HepG2 (cell line): Measurements from ENCODE around the gene STK32B.

Source experiments
- ATRX ChIP-seq: sonication (generic); formaldehyde crosslinking; IDR thresholded peaks from 2 replicates; pipeline ENCODE4 v1.4.0; 2020; ENCODE audit warnings: missing genetic modification reagents, borderline replicate concordance
- BRCA1 ChIP-seq: sonication (generic); formaldehyde crosslinking; IDR thresholded peaks from 2 replicates; pipeline ENCODE4 v1.4.0; 2020; ENCODE audit warnings: missing genetic modification reagents
- DNMT1 ChIP-seq: sonication (generic); formaldehyde crosslinking; IDR thresholded peaks from 2 replicates; pipeline ENCODE4 v1.5.1; 2020; ENCODE audit warnings: mild to moderate bottlenecking, missing genetic modification reagents
- HMGXB3 ChIP-seq: sonication (generic); formaldehyde crosslinking; IDR thresholded peaks from 2 replicates; pipeline ENCODE4 v1.4.0; 2020; ENCODE audit warnings: missing genetic modification reagents, borderline replicate concordance
- IRF2 ChIP-seq: IDR thresholded peaks from 2 replicates; pipeline ENCODE4 v1.6.1; 2018; ENCODE audit warnings: missing genetic modification reagents, missing compliant biosample characterization
- RFX5 ChIP-seq: IDR thresholded peaks from 2 replicates; pipeline ENCODE4 v1.6.1; 2011; ENCODE audit warnings: low read depth, low read length, improper control_type of control experiment
- RORA ChIP-seq: sonication (generic); formaldehyde crosslinking; IDR thresholded peaks from 2 replicates; pipeline ENCODE4 v1.5.0; 2020; ENCODE audit warnings: mild to moderate bottlenecking, missing genetic modification reagents, moderate library complexity
- SOX5 ChIP-seq: IDR thresholded peaks from 2 replicates; pipeline ENCODE4 v1.6.1; 2016; ENCODE audit warnings: borderline replicate concordance
- TMF1 ChIP-seq: sonication (generic); formaldehyde crosslinking; IDR thresholded peaks from 2 replicates; pipeline ENCODE4 v1.8.1; 2022; ENCODE audit warnings: low read depth, missing genetic modification reagents
- ZNF205 ChIP-seq: IDR thresholded peaks from 2 replicates; pipeline ENCODE4 v1.6.1; 2018; ENCODE audit warnings: missing biosample characterization, missing genetic modification reagents
- ZNF274 ChIP-seq: sonication (generic); formaldehyde crosslinking; IDR thresholded peaks from 2 replicates; pipeline ENCODE4 v1.5.1; 2020; ENCODE audit warnings: mild to moderate bottlenecking, missing genetic modification reagents
- ZSCAN30 ChIP-seq: sonication (generic); formaldehyde crosslinking; IDR thresholded peaks from 2 replicates; pipeline ENCODE4 v1.5.0; 2020; ENCODE audit warnings: mild to moderate bottlenecking, missing genetic modification reagents

- TF ChIP-seq ZSCAN30 (CRISPR knock-in tag) (no peak), RFX5 (no peak), RORA (no peak), ZNF274 (CRISPR knock-in tag) (no peak), IRF2 (CRISPR knock-in tag) (no peak), ZNF205 (no peak), TMF1 (CRISPR knock-in tag) (no peak), DNMT1 (CRISPR knock-in tag) (no peak), BRCA1 (CRISPR knock-in tag) (no peak), SOX5 (CRISPR knock-in tag) (no peak), HMGXB3 (CRISPR knock-in tag) (no peak), ATRX (no peak)
These were observed 109.4 kb downstream of the STK32B start for GRCh38 chr4:5160668-5161067.
